Neuronal stem cell (in vitro differentiated cells): ENCODE measurements around the gene ARMC7.

Experiments
- DNase-seq: peaks from one replicate; pipeline ENCODE4 v3.0.0-alpha.2; 2013; ENCODE audit warnings: low spot score
- H2AFZ ChIP-seq: one replicate; pipeline ENCODE4 v1.6.1; 2013; ENCODE audit warnings: mild to moderate bottlenecking, low read length, inconsistent platforms
- H2AK5ac ChIP-seq: 2 replicates; pipeline ENCODE4 v1.6.1; 2013; ENCODE audit warnings: low read depth, mild to moderate bottlenecking, inconsistent platforms, low read length, moderate library complexity, mixed read lengths
- H2BK120ac ChIP-seq: 2 replicates; pipeline ENCODE4 v1.6.1; 2013; ENCODE audit warnings: low read depth, mild to moderate bottlenecking, inconsistent platforms, low read length, moderate library complexity, mixed read lengths
- H2BK12ac ChIP-seq: one replicate; pipeline ENCODE4 v1.6.1; 2013; ENCODE audit warnings: low read length, inconsistent platforms
- H2BK15ac ChIP-seq: 2 replicates; pipeline ENCODE4 v1.6.1; 2013; ENCODE audit warnings: mild to moderate bottlenecking, low read length, inconsistent platforms, mixed read lengths
- H2BK5ac ChIP-seq: one replicate; pipeline ENCODE4 v1.6.1; 2013; ENCODE audit warnings: inconsistent platforms, mild to moderate bottlenecking, low read length, moderate library complexity
- H3K14ac ChIP-seq: one replicate; pipeline ENCODE4 v1.6.1; 2013; ENCODE audit warnings: low read length, inconsistent platforms
- H3K18ac ChIP-seq: 2 replicates; pipeline ENCODE4 v1.6.1; 2013; ENCODE audit warnings: low read length, inconsistent platforms
- H3K23ac ChIP-seq: 2 replicates; pipeline ENCODE4 v1.6.1; 2013; ENCODE audit warnings: low read depth, mild to moderate bottlenecking, mixed read lengths, low read length, inconsistent platforms; ENCODE audit not compliant: poor library complexity
- H3K27ac ChIP-seq: replicated peaks from 3 replicates; pipeline ENCODE4 v1.5.1; 2013; ENCODE audit warnings: low read length, inconsistent platforms
- H3K27me3 ChIP-seq, 3 experiments: 2 replicates each; pipeline ENCODE4 v1.6.1; 2013; ENCODE audit warnings: low read length in 3 of 3, mild to moderate bottlenecking in 2 of 3, inconsistent platforms in 1 of 3, low read depth in 1 of 3, mixed read lengths in 1 of 3, moderate library complexity in 1 of 3; ENCODE audit not compliant: control insufficient read depth in 3 of 3, insufficient read depth in 3 of 3
- H3K36me3 ChIP-seq, 2 donors: replicated peaks in 1 of 2; 2 replicates each; pipeline ENCODE4 v1.6.1; 2013; ENCODE audit warnings: low read length in 2 of 2; ENCODE audit not compliant: control insufficient read depth in 2 of 2, insufficient read depth in 2 of 2
- H3K4ac ChIP-seq: 2 replicates; pipeline ENCODE4 v1.6.1; 2013; ENCODE audit warnings: inconsistent platforms, mild to moderate bottlenecking, low read length, moderate library complexity
- H3K4me1 ChIP-seq, 2 donors: 1 replicate in 1 of 2; 2 replicates in 1 of 2; pipeline ENCODE4 v1.6.1; 2013; ENCODE audit warnings: low read length in 2 of 2, low read depth in 1 of 2; ENCODE audit not compliant: control insufficient read depth in 2 of 2, insufficient read depth in 1 of 2
- H3K4me2 ChIP-seq: one replicate; pipeline ENCODE4 v1.6.1; 2013; ENCODE audit warnings: mild to moderate bottlenecking, low read length, inconsistent platforms; ENCODE audit not compliant: insufficient read depth, poor library complexity, severe bottlenecking
- H3K4me3 ChIP-seq, 2 donors: 2 replicates each; pipeline ENCODE4 v1.5.1; 2013; ENCODE audit warnings: low read length in 2 of 2, mild to moderate bottlenecking in 2 of 2, inconsistent platforms in 1 of 2, moderate library complexity in 1 of 2
- H3K79me1 ChIP-seq: one replicate; pipeline ENCODE4 v1.6.1; 2013; ENCODE audit warnings: low read depth, mild to moderate bottlenecking, inconsistent platforms, low read length, moderate library complexity
- H3K9ac ChIP-seq: one replicate; pipeline ENCODE4 v1.6.1; 2013; ENCODE audit warnings: mild to moderate bottlenecking, low read depth, low read length, inconsistent platforms; ENCODE audit not compliant: poor library complexity
- H3K9me3 ChIP-seq, 2 donors: replicated peaks in 1 of 2; 2 replicates each; pipeline versions ENCODE3 to v1.6.1; 2013; ENCODE audit warnings: low read length in 2 of 2, mild to moderate bottlenecking in 2 of 2, inconsistent platforms in 1 of 2, low read depth in 1 of 2, mixed read lengths in 1 of 2, moderate library complexity in 1 of 2; ENCODE audit not compliant: control insufficient read depth in 2 of 2, insufficient read depth in 1 of 2
- H4K8ac ChIP-seq: one replicate; pipeline ENCODE4 v1.6.1; 2013; ENCODE audit warnings: low read depth, mild to moderate bottlenecking, inconsistent platforms, low read length, moderate library complexity
- H4K91ac ChIP-seq: one replicate; pipeline ENCODE4 v1.6.1; 2013; ENCODE audit warnings: low read length, low read depth, mild to moderate bottlenecking, inconsistent platforms; ENCODE audit not compliant: poor library complexity
- WGBS, 2 donors: extraction: QIAGEN DNeasy Blood & Tissue Kit; methylation state at CpG; one replicate each; pipeline ENCODE4 v1.1.7; 2013; ENCODE audit warnings: missing lambda C conversion rate in 2 of 2, mixed read lengths in 1 of 2; ENCODE audit not compliant: insufficient read length in 2 of 2, insufficient replicate concordance in 1 of 2; ENCODE audit errors: extremely low coverage in 2 of 2; 5-methylcytosine and 5-hydroxymethylcytosine counted together

The ARMC7 gene

GRCh38 chr17:75114552-75115314 is 5.0 kb downstream of the ARMC7 start:
- Histone ChIP-seq H4K91ac (no peak overlapping the region), H2AK5ac (no peak overlapping the region), H2BK15ac (no peak overlapping the region), H3K4me3 (no peak overlapping the region), H3K9ac (no peak overlapping the region), H2BK12ac (no peak overlapping the region), H3K79me1 (no peaks in the 10 kb centered on the region), H3K18ac (no peak overlapping the region), H3K14ac (no peak overlapping the region), H3K27me3 (no peaks in the 10 kb centered on the region), H3K4me1 (peaks cover 0 to 3% of the 10 kb centered on the region in 2 donors), H4K8ac (no peak overlapping the region), H3K9me3 (no peaks in the 10 kb centered on the region), H3K36me3 (peaks cover 6 to 36% of the 10 kb centered on the region in 2 donors), H3K27ac (no peak overlapping the region), H3K4ac (no peak overlapping the region), H2BK5ac (no peak overlapping the region), H2AFZ (peak overlapping the region; percentile 76), H3K4me2 (no peak overlapping the region), H3K23ac (no peak overlapping the region), H2BK120ac (no peak overlapping the region)
- no peak for DNase-seq
- no CpG with 5 or more reads among the region's 19 CpGs for WGBS, 2 donors

GRCh38 chr17:75115555-75115954 is 5.8 kb downstream of the ARMC7 start:
- H4K91ac ChIP-seq = no peak overlapping the region
- no peak overlapping the region for H2BK120ac ChIP-seq
- H3K27me3 ChIP-seq = no peaks in the 10 kb centered on the region
- H2AK5ac ChIP-seq = no peak overlapping the region
- no peak overlapping the region for H2BK5ac ChIP-seq
- no peak overlapping the region for H3K4me3 ChIP-seq
- H3K9ac ChIP-seq = no peak overlapping the region
- no peak overlapping the region for H3K23ac ChIP-seq
- H2BK15ac ChIP-seq = no peak overlapping the region
- H3K27ac ChIP-seq = no peak overlapping the region
- peaks cover 8 to 40% of the 10 kb centered on the region in 2 donors for H3K36me3 ChIP-seq
- H4K8ac ChIP-seq = no peak overlapping the region
- H3K79me1 ChIP-seq = no peaks in the 10 kb centered on the region
- no peak overlapping the region for H3K18ac ChIP-seq
- no peak overlapping the region for H2AFZ ChIP-seq
- no peak overlapping the region for H3K14ac ChIP-seq
- no peak overlapping the region for H3K4ac ChIP-seq
- H3K9me3 ChIP-seq = no peaks in the 10 kb centered on the region
- H2BK12ac ChIP-seq = no peak overlapping the region
- DNase-seq = no peak
- no peaks in the 10 kb centered on the region for H3K4me1 ChIP-seq
- no peak overlapping the region for H3K4me2 ChIP-seq

- H3K79me1 ChIP-seq = no peaks in the 10 kb centered on the region
- no peak overlapping the region for H3K14ac ChIP-seq
- H4K91ac ChIP-seq = no peak overlapping the region
- H3K23ac ChIP-seq = no peak overlapping the region
- H3K27me3 ChIP-seq = no peaks in the 10 kb centered on the region
- no peak overlapping the region for H2BK15ac ChIP-seq
- H3K4me2 ChIP-seq = no peak overlapping the region
- H2BK120ac ChIP-seq = no peak overlapping the region
- H3K9ac ChIP-seq = no peak overlapping the region
- H2BK12ac ChIP-seq = no peak overlapping the region
- no peaks in the 10 kb centered on the region for H3K4me1 ChIP-seq
- H2AFZ ChIP-seq = no peak overlapping the region
- no peak overlapping the region for H3K27ac ChIP-seq
- H2BK5ac ChIP-seq = no peak overlapping the region
- H4K8ac ChIP-seq = no peak overlapping the region
- H2AK5ac ChIP-seq = no peak overlapping the region
- no CpG with 5 or more reads among the region's 9 CpGs for WGBS, 2 donors
- no peak overlapping the region for H3K4me3 ChIP-seq
- DNase-seq = no peak
- H3K36me3 ChIP-seq = peaks cover 8 to 46% of the 10 kb centered on the region in 2 donors
- no peak overlapping the region for H3K4ac ChIP-seq
- H3K18ac ChIP-seq = no peak overlapping the region
- no peaks in the 10 kb centered on the region for H3K9me3 ChIP-seq
Observed at GRCh38 chr17:75116737-75117136, 7.0 kb downstream of the ARMC7 start.

GRCh38 chr17:75118307-75118706 is 8.5 kb downstream of the ARMC7 start:
- Histone ChIP-seq H3K4ac (no peak overlapping the region), H3K27ac (no peak overlapping the region), H3K9ac (no peak overlapping the region), H3K4me1 (no peaks in the 10 kb centered on the region), H3K36me3 (peaks cover 6 to 41% of the 10 kb centered on the region in 2 donors), H4K91ac (no peak overlapping the region), H3K14ac (no peak overlapping the region), H2BK5ac (no peak overlapping the region), H3K79me1 (no peaks in the 10 kb centered on the region), H2AK5ac (no peak overlapping the region), H3K4me3 (no peak overlapping the region), H2BK120ac (no peak overlapping the region), H3K27me3 (no peaks in the 10 kb centered on the region), H3K9me3 (no peaks in the 10 kb centered on the region), H3K18ac (no peak overlapping the region), H2BK15ac (no peak overlapping the region), H2BK12ac (no peak overlapping the region), H2AFZ (no peak overlapping the region), H3K23ac (no peak overlapping the region), H4K8ac (no peak overlapping the region), H3K4me2 (no peak overlapping the region)
- WGBS, 2 donors = no CpG with 5 or more reads among the region's 14 CpGs
- no peak for DNase-seq
